ENCODE results near the gene ADAMTS9.

GRCh38 chr3:64475037-64475436 lies 212.8 kb downstream of the ADAMTS9 start:
- TF ChIP-seq CTCF (IDR thresholded peaks at IDR 0.05; ENCODE audit: low read depth, low read length): peak; percentile 39
- TF ChIP-seq EZH2phosphoT487 (IDR thresholded peaks at IDR 0.05; ENCODE audit: low read depth): no peak

All from OCI-LY3 (cell line).